ENCODE results near the gene ADAR.

ADAR gene

DNA sequence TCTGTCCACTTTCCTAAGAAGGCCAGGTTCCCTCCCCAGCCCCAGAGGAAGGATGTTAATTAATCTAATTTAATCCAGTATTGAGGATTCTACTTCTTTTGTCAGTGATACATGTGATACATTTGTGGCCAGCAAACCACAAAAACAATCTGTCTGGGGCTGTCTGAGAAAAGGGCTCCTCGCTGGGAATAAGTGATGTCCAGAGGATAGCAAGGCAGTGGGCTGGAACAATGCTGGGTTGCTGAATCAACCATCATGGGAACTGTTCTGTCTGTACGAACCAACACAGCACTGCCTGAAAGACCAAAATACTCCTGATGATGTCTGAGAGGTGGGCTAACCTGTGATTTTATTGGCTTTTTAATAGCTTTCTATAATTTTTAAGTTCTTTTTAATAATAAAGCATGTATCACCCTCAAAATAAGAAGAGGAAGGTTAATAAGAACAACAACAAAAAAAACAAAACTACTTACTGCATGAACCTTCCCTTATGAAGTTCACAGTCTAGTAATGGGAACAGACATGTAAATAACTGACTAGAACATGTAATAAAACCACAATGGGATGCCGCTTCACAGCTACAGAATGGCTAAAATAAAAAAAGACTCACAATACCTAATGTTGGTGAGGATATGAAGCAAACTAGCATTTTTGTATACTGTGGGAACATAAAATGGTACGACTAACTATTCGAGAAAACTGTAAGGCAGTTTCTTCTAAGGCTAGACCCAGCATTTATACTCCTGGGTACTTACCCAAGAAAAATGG, 11.4 kb upstream of the ADAR start:
- Histone ChIP-seq H3K27ac (ENCODE audit: low read length) (no peak overlapping the region), H3K36me3 (ENCODE audit: insufficient read depth, low read length) (peaks cover 19% of the 10 kb centered on the region), H3K9ac (ENCODE audit: low read depth, low read length) (no peak overlapping the region), H3K4me2 (ENCODE audit: insufficient read depth, low read length) (no peak overlapping the region), H3K27me3 (ENCODE audit: insufficient read depth, low read length, poor library complexity) (no peaks in the 10 kb centered on the region), H3K79me2 (ENCODE audit: insufficient read depth, low read length) (peaks cover 99% of the 10 kb centered on the region), H3K4me3 (ENCODE audit: low read depth in 1 of 2, low read length in 2 of 2) (no peak overlapping the region), H3K9me3 (ENCODE audit: insufficient read depth, low read length, severe bottlenecking) (no peaks in the 10 kb centered on the region), H2AFZ (ENCODE audit: low read depth, low read length) (no peak overlapping the region), H3K4me1 (ENCODE audit: insufficient read depth, low read length) (peaks cover 12% of the 10 kb centered on the region), H4K20me1 (ENCODE audit: insufficient read depth, low read length) (peaks cover 73% of the 10 kb centered on the region)
- DNase-seq (no peak), ATAC-seq (ENCODE audit: insufficient read depth, low read depth) (no peak)
- TF ChIP-seq EZH2 (IDR thresholded peaks at IDR 0.05; ENCODE audit: borderline replicate concordance, low read depth, low read length, severe bottlenecking) = no peak
- TF ChIP-seq, protein P1, sequence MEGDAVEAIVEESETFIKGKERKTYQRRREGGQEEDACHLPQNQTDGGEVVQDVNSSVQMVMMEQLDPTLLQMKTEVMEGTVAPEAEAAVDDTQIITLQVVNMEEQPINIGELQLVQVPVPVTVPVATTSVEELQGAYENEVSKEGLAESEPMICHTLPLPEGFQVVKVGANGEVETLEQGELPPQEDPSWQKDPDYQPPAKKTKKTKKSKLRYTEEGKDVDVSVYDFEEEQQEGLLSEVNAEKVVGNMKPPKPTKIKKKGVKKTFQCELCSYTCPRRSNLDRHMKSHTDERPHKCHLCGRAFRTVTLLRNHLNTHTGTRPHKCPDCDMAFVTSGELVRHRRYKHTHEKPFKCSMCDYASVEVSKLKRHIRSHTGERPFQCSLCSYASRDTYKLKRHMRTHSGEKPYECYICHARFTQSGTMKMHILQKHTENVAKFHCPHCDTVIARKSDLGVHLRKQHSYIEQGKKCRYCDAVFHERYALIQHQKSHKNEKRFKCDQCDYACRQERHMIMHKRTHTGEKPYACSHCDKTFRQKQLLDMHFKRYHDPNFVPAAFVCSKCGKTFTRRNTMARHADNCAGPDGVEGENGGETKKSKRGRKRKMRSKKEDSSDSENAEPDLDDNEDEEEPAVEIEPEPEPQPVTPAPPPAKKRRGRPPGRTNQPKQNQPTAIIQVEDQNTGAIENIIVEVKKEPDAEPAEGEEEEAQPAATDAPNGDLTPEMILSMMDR (IDR thresholded peaks at IDR 0.05; ENCODE audit: borderline replicate concordance, extremely low read depth, low read length, poor library complexity, severe bottlenecking) = no peak

DNA sequence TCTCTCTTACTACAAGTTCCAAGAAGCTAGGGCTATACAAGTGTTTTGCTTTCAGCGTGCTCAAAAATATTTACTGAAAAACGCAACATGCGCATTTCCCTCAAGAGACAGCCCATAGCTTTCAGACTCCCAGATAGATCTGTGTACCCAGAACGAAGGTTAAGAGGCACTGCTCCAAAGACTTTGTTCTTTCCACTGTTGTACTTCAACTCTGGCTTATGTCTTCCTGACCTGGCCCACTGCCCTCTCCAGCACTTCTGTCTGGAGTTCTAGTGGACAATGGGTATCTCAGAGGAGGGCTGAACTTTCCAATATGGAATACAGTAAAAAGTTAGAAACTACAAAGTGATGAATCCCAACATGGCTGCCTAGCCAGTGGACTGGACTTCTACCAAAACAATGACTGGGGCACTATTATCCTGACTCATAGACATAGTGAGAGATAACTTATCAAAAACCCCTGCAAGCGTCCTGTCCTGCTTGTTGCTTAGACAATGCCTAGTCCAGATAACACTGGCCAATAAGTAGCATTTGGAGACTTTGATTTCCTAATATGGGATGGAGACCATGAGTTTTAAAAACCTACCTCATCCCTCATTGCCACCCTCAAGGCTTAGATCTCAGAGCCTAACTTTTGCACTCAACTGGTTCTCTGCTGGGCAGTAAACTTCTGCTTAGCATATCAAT, 8.8 kb upstream of the ADAR start:
- Histone ChIP-seq H4K20me1 (ENCODE audit: insufficient read depth, low read length) (peaks cover 61% of the 10 kb centered on the region), H3K4me2 (ENCODE audit: insufficient read depth, low read length) (no peak overlapping the region), H2AFZ (ENCODE audit: low read depth, low read length) (no peak overlapping the region), H3K27ac (ENCODE audit: low read length) (no peak overlapping the region), H3K79me2 (ENCODE audit: insufficient read depth, low read length) (peaks cover 95% of the 10 kb centered on the region), H3K4me1 (ENCODE audit: insufficient read depth, low read length) (peaks cover 3% of the 10 kb centered on the region), H3K4me3 (ENCODE audit: low read depth in 1 of 2, low read length in 2 of 2) (no peak overlapping the region), H3K27me3 (ENCODE audit: insufficient read depth, low read length, poor library complexity) (no peaks in the 10 kb centered on the region), H3K9me3 (ENCODE audit: insufficient read depth, low read length, severe bottlenecking) (no peaks in the 10 kb centered on the region), H3K36me3 (ENCODE audit: insufficient read depth, low read length) (peaks cover 8% of the 10 kb centered on the region), H3K9ac (ENCODE audit: low read depth, low read length) (no peak overlapping the region)
- DNase-seq = no peak
- TF ChIP-seq EZH2 (IDR thresholded peaks at IDR 0.05; ENCODE audit: borderline replicate concordance, low read depth, low read length, severe bottlenecking) = no peak
- TF ChIP-seq, protein P1 (IDR thresholded peaks at IDR 0.05; ENCODE audit: borderline replicate concordance, extremely low read depth, low read length, poor library complexity, severe bottlenecking) = no peak
- no peak for ATAC-seq (ENCODE audit: insufficient read depth, low read depth)

DNA sequence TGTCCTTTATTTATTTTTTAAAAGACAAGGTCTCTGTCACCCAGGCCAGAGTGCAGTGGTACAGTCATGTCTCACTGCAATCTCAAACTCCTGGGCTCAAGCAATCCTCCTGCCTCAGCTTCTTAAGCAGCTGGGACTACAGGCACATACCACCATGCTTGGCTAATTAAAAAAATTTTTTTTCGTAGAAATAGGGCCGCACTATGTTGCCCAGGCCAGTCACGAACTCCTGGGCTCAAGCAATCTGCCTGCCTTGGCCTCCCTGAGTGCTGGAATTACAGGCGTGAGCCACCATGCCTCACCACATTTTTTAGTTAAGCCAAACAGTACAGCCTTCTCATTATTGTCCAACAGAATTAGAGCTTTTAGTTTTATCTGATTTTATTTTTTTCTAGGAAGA, 7.4 kb upstream of the ADAR start:
- Histone ChIP-seq H3K4me3 (ENCODE audit: low read depth in 1 of 2, low read length in 2 of 2) (no peak overlapping the region), H2AFZ (ENCODE audit: low read depth, low read length) (no peak overlapping the region), H3K9me3 (ENCODE audit: insufficient read depth, low read length, severe bottlenecking) (no peaks in the 10 kb centered on the region), H4K20me1 (ENCODE audit: insufficient read depth, low read length) (peaks cover 53% of the 10 kb centered on the region), H3K27ac (ENCODE audit: low read length) (no peak overlapping the region), H3K4me1 (ENCODE audit: insufficient read depth, low read length) (peaks cover under 1% of the 10 kb centered on the region; the same call in 1 of the 2 replicates), H3K79me2 (ENCODE audit: insufficient read depth, low read length) (peaks cover 95% of the 10 kb centered on the region), H3K27me3 (ENCODE audit: insufficient read depth, low read length, poor library complexity) (no peaks in the 10 kb centered on the region), H3K9ac (ENCODE audit: low read depth, low read length) (no peak overlapping the region), H3K4me2 (ENCODE audit: insufficient read depth, low read length) (no peak overlapping the region), H3K36me3 (ENCODE audit: insufficient read depth, low read length) (peaks cover 7% of the 10 kb centered on the region; the same call in 1 of the 2 replicates)
- DNase-seq = no peak
- no peak for ATAC-seq (ENCODE audit: insufficient read depth, low read depth)
- TF ChIP-seq, protein P1 (IDR thresholded peaks at IDR 0.05; ENCODE audit: borderline replicate concordance, extremely low read depth, low read length, poor library complexity, severe bottlenecking) = no peak
- no peak for TF ChIP-seq EZH2 (IDR thresholded peaks at IDR 0.05; ENCODE audit: borderline replicate concordance, low read depth, low read length, severe bottlenecking)

Data from DND-41 (cell line).